GM20431 (cell line): ENCODE data around the gene SLC23A3.

ENCODE experiments used
- in situ Hi-C: fragments of 300-500 bp; cut with MseI, MboI; formaldehyde crosslinking; loops from one replicate; pipeline ENCODE4 v1.15.0; 2020; ENCODE audit warnings: low sequenced_read_pairs; ENCODE audit not compliant: unreplicated experiment

SLC23A3 gene

GRCh38 chr2:219158586-219158985 lies 11.2 kb downstream of the SLC23A3 start:
- in situ Hi-C loops: loop anchor here (10.0 kb wide), 1 partner anchor 146 kb away; the partner anchor contains the start of gene PTPRN

GRCh38 chr2:219158025-219158424 lies 11.8 kb downstream of the SLC23A3 start:
- in situ Hi-C loops: loop anchor here (10.0 kb wide), 1 partner anchor 147 kb away; the partner anchor contains the start of gene PTPRN

- in situ Hi-C loops: loop anchor here (10.0 kb wide), 1 partner anchor 147 kb away; the partner anchor contains the start of gene PTPRN
These were observed 12.4 kb downstream of the SLC23A3 start for GRCh38 chr2:219157396-219157795.

- in situ Hi-C loops: loop anchor here (10.0 kb wide), 1 partner anchor 150 kb away; the partner anchor contains the start of gene PTPRN
These were observed 14.7 kb downstream of the SLC23A3 start for GRCh38 chr2:219155054-219155644.

GRCh38 chr2:219149667-219150066 lies 20.2 kb downstream of the SLC23A3 start:
- in situ Hi-C loops: loop anchor here (10.0 kb wide), 2 partner anchors 75 to 155 kb away; partner anchors contain the start of gene PTPRN

- in situ Hi-C loops: loop anchor here (10.0 kb wide), 1 partner anchor 68 kb away; no protein-coding TSS in a partner anchor
These were observed 27.5 kb downstream of the SLC23A3 start for GRCh38 chr2:219142329-219142728.

- in situ Hi-C loops: loop anchor here (10.0 kb wide), 1 partner anchor 66 kb away; no protein-coding TSS in a partner anchor
These were observed 29.1 kb downstream of the SLC23A3 start for GRCh38 chr2:219140722-219141121.

- in situ Hi-C loops: no loop called here
These were observed 35.9 kb downstream of the SLC23A3 start for GRCh38 chr2:219133976-219134375.

GRCh38 chr2:219131744-219132143 lies 38.1 kb downstream of the SLC23A3 start:
- in situ Hi-C loops: no loop called here

- in situ Hi-C loops: no loop called here
These were observed 38.5 kb downstream of the SLC23A3 start for GRCh38 chr2:219131327-219131726.

- in situ Hi-C loops: no loop called here
These were observed 40.2 kb downstream of the SLC23A3 start for GRCh38 chr2:219129589-219129988.

GRCh38 chr2:219128396-219128795 lies 41.4 kb downstream of the SLC23A3 start:
- in situ Hi-C loops: no loop called here

GRCh38 chr2:219127037-219127635 lies 42.7 kb downstream of the SLC23A3 start:
- in situ Hi-C loops: no loop called here

GRCh38 chr2:219126555-219126954 lies 43.3 kb downstream of the SLC23A3 start:
- in situ Hi-C loops: no loop called here

- in situ Hi-C loops: no loop called here
These were observed 44.0 kb downstream of the SLC23A3 start for GRCh38 chr2:219125886-219126270.

GRCh38 chr2:219125225-219125885 lies 44.5 kb downstream of the SLC23A3 start:
- in situ Hi-C loops: no loop called here

GRCh38 chr2:219124381-219125110 lies 45.3 kb downstream of the SLC23A3 start:
- in situ Hi-C loops: no loop called here

- in situ Hi-C loops: no loop called here
These were observed 46.3 kb downstream of the SLC23A3 start for GRCh38 chr2:219123356-219124135.

- in situ Hi-C loops: no loop called here
These were observed 47.4 kb downstream of the SLC23A3 start for GRCh38 chr2:219122202-219122980.
